ENCODE data around the gene SMG6. TPM values are rescaled to one million over a fixed set of nuclear protein-coding genes. Genes with fewer than 3 reads are reported as not detected.

Gene SMG6
- total and polyA plus RNA-seq, 7 donors: 11.1 to 38.8 (median 22.9) TPM

GRCh38 chr17:2239882-2240430 is 63.6 kb downstream of the SMG6 start:
- Histone ChIP-seq H3K4me1 (peaks cover 0 to 55% (median 41%) of the 10 kb centered on the region in 4 donors), H3K27me3 (no peaks in the 10 kb centered on the region), H3K27ac (peak overlapping the region; percentile 69 to 81 (median 74)), H3K9me3 (no peaks in the 10 kb centered on the region), H3K4me3 (no peak overlapping the region), H3K36me3 (peaks cover 0 to 7% (median 2%) of the 10 kb centered on the region in 4 donors)
- TF ChIP-seq, protein P1, sequence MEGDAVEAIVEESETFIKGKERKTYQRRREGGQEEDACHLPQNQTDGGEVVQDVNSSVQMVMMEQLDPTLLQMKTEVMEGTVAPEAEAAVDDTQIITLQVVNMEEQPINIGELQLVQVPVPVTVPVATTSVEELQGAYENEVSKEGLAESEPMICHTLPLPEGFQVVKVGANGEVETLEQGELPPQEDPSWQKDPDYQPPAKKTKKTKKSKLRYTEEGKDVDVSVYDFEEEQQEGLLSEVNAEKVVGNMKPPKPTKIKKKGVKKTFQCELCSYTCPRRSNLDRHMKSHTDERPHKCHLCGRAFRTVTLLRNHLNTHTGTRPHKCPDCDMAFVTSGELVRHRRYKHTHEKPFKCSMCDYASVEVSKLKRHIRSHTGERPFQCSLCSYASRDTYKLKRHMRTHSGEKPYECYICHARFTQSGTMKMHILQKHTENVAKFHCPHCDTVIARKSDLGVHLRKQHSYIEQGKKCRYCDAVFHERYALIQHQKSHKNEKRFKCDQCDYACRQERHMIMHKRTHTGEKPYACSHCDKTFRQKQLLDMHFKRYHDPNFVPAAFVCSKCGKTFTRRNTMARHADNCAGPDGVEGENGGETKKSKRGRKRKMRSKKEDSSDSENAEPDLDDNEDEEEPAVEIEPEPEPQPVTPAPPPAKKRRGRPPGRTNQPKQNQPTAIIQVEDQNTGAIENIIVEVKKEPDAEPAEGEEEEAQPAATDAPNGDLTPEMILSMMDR (IDR thresholded peaks at IDR 0.05): no peak
- no peak for TF ChIP-seq POLR2A (IDR thresholded peaks at IDR 0.05)
- TF ChIP-seq EP300 (IDR thresholded peaks at IDR 0.05): no peak
- TF ChIP-seq POLR2AphosphoS5 (IDR thresholded peaks at IDR 0.05): peak in 2 of 4 donors; percentile 25 to 56
- peak; percentile 84 for DNase-seq
- intact Hi-C loops (cut with DNase I): loop anchor here (5.0 kb wide), 1 partner anchor 68 kb away; no protein-coding TSS in a partner anchor
- 73 to 79% methylated on average over 10 of the region's 10 CpGs for whole genome bisulfite sequencing, 2 donors

DNA sequence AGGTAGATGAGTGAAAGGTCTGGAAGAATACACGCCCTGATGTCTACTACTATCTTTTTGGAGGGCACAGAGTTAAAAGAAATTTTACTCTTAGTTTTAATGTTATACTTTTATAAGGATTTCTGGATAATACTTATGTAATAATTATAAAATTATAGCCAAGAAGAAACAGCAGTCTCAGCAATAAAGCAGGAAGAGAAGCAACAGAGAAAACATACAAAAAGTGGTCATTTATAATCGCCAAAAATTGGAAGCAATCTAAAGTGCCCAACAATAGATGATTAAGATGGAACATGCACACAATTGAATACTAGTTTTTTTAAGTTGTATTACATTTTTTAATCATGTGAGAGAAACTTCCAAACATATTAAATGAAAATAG is 64.4 kb downstream of the SMG6 start:
- Histone ChIP-seq H3K9me3 (no peaks in the 10 kb centered on the region), H3K27ac (peak overlapping the region; percentile 72 to 81 (median 74)), H3K36me3 (peaks cover 0 to 6% (median 2%) of the 10 kb centered on the region in 4 donors), H3K4me1 (peaks cover 0 to 50% (median 34%) of the 10 kb centered on the region in 4 donors), H3K27me3 (no peaks in the 10 kb centered on the region), H3K4me3 (no peak overlapping the region)
- intact Hi-C loops (cut with DNase I): loop anchor here (5.0 kb wide), 1 partner anchor 67 kb away; no protein-coding TSS in a partner anchor
- TF ChIP-seq POLR2A (IDR thresholded peaks at IDR 0.05) (no peak), POLR2AphosphoS5 (IDR thresholded peaks at IDR 0.05) (no peak), EP300 (IDR thresholded peaks at IDR 0.05) (no peak)
- TF ChIP-seq, protein P1 (IDR thresholded peaks at IDR 0.05): no peak
- WGBS, 2 donors: 80 to 89% methylated on average over 2 of the region's 2 CpGs
- DNase-seq: no peak

GRCh38 chr17:2238432-2239169 is 65.0 kb downstream of the SMG6 start:
- H3K36me3 ChIP-seq: peaks cover 0 to 3% (median under 1%) of the 10 kb centered on the region in 4 donors
- 69 to 82% methylated on average over 15 of the region's 15 CpGs for WGBS, 2 donors
- TF ChIP-seq POLR2AphosphoS5 (IDR thresholded peaks at IDR 0.05) (peak in 3 of 4 donors; percentile 20 to 29 (median 25)), EP300 (IDR thresholded peaks at IDR 0.05) (no peak)
- TF ChIP-seq, protein P1 (IDR thresholded peaks at IDR 0.05): no peak
- H3K27me3 ChIP-seq: no peaks in the 10 kb centered on the region
- intact Hi-C loops (cut with DNase I): loop anchor here (5.0 kb wide), 1 partner anchor 66 kb away; no protein-coding TSS in a partner anchor
- peak overlapping the region; percentile 72 to 81 (median 74) for H3K27ac ChIP-seq
- H3K9me3 ChIP-seq: no peaks in the 10 kb centered on the region
- H3K4me3 ChIP-seq: peak overlapping the region in 2 of 4 donors; percentile 22
- DNase-seq: peak; percentile 78
- peaks cover 0 to 52% (median 35%) of the 10 kb centered on the region in 4 donors for H3K4me1 ChIP-seq

- peak overlapping the region; percentile 72 to 81 (median 74) for H3K27ac ChIP-seq
- 82% methylated on average over 3 of the region's 3 CpGs for WGBS, 2 donors
- H3K9me3 ChIP-seq: no peaks in the 10 kb centered on the region
- no peaks in the 10 kb centered on the region for H3K27me3 ChIP-seq
- DNase-seq: no peak
- H3K4me3 ChIP-seq: peak overlapping the region in 2 of 4 donors; percentile 22
- intact Hi-C loops (cut with DNase I): loop anchor here (5.0 kb wide), 1 partner anchor 66 kb away; no protein-coding TSS in a partner anchor
- H3K4me1 ChIP-seq: peaks cover 0 to 59% (median 39%) of the 10 kb centered on the region in 4 donors
- H3K36me3 ChIP-seq: no peaks in the 10 kb centered on the region
- TF ChIP-seq POLR2AphosphoS5 (IDR thresholded peaks at IDR 0.05) (no peak), POLR2A (IDR thresholded peaks at IDR 0.05) (no peak), EP300 (IDR thresholded peaks at IDR 0.05) (no peak)
- TF ChIP-seq, protein P1 (IDR thresholded peaks at IDR 0.05): no peak
Observed at GRCh38 chr17:2237950-2238349, 65.6 kb downstream of the SMG6 start.

Measured in sigmoid colon (tissue), 7 donors.